OCI-LY7 (cell line): ENCODE data around the gene NCOA3. TPM values are rescaled to one million over a fixed set of nuclear protein-coding genes. Genes with fewer than 3 reads are reported as not detected.

Experiments
- BruUV-seq: library from RNA; stranded (reverse); fragments of 400-500 nt; replicated peaks from 2 replicates; lab custom pipeline; 2021; lab: Mats Ljungman, UMichigan
- CTCF ChIA-PET: fragments of 300-600 bp; sonication (Branson Sonifier 250); formaldehyde crosslinking; loops from one replicate; lab custom pipeline; 2022; ENCODE audit warnings: antibody characterized with exemption; ENCODE audit not compliant: unreplicated experiment; lab: Charles Lee
- POLR2A ChIA-PET: fragments of 300-600 bp; sonication (Branson Sonifier 250); formaldehyde crosslinking; loops from one replicate; lab custom pipeline; 2022; ENCODE audit warnings: antibody characterized with exemption; lab: Charles Lee
- DNase-seq: peaks from one replicate; pipeline ENCODE4 v3.0.0-alpha.2; 2015; ENCODE audit warnings: low spot score
- H2AFZ ChIP-seq: fragments of 200-600 bp; sonication (generic), shearing (Covaris generic); 2 replicates; pipeline ENCODE4 v1.6.1; 2014; ENCODE audit warnings: mild to moderate bottlenecking, antibody characterized with exemption, low read length, moderate library complexity
- H3K27ac ChIP-seq: fragments of 200-600 bp; sonication (generic); 2 replicates; pipeline ENCODE4 v1.5.1; 2014; ENCODE audit warnings: mixed run types, low read depth, mild to moderate bottlenecking, moderate library complexity, low read length, inconsistent platforms; ENCODE audit not compliant: poor library complexity, severe bottlenecking
- H3K36me3 ChIP-seq: fragments of 200-600 bp; sonication (generic); 2 replicates; pipeline ENCODE4 v1.6.1; 2014; ENCODE audit warnings: mild to moderate bottlenecking, antibody characterized with exemption, low read length, moderate library complexity, mixed read lengths; ENCODE audit not compliant: insufficient read depth
- H3K4me1 ChIP-seq: fragments of 200-600 bp; sonication (generic); 2 replicates; pipeline ENCODE4 v1.5.1; 2014; ENCODE audit warnings: mild to moderate bottlenecking, low read length; ENCODE audit not compliant: insufficient read depth, poor library complexity, severe bottlenecking
- H3K4me2 ChIP-seq: fragments of 200-600 bp; sonication (generic); 2 replicates; pipeline ENCODE4 v1.6.1; 2014; ENCODE audit warnings: mild to moderate bottlenecking, low read length
- H3K4me3 ChIP-seq: fragments of 200-600 bp; sonication (generic); 2 replicates; pipeline ENCODE4 v1.5.1; 2014; ENCODE audit warnings: mild to moderate bottlenecking, low read depth, low read length; ENCODE audit not compliant: poor library complexity, severe bottlenecking
- H3K79me2 ChIP-seq: fragments of 200-600 bp; sonication (generic); 2 replicates; pipeline ENCODE4 v1.6.1; 2016; ENCODE audit warnings: low read depth, mild to moderate bottlenecking, low read length, moderate library complexity, mixed read lengths; ENCODE audit not compliant: insufficient read depth
- H3K9me2 ChIP-seq: fragments of 200-600 bp; sonication (generic); 2 replicates; pipeline ENCODE4 v1.6.1; 2016; ENCODE audit warnings: mild to moderate bottlenecking, low read length, mixed read lengths; ENCODE audit not compliant: insufficient read depth
- H3K9me3 ChIP-seq: fragments of 200-600 bp; sonication (generic); 2 replicates; pipeline ENCODE4 v1.6.1; 2014; ENCODE audit warnings: mild to moderate bottlenecking, mixed run types, low read length, mixed read lengths
- H4K20me1 ChIP-seq: fragments of 200-600 bp; sonication (generic); 2 replicates; pipeline ENCODE4 v1.6.1; 2014; ENCODE audit warnings: mild to moderate bottlenecking, antibody characterized with exemption, low read length, moderate library complexity, mixed read lengths; ENCODE audit not compliant: insufficient read depth
- CTCF ChIP-seq: fragments of 200-600 bp; sonication (generic); conservative IDR thresholded peaks from 2 replicates; pipeline ENCODE4 v1.5.1; 2014; ENCODE audit warnings: mild to moderate bottlenecking, antibody characterized with exemption, low read length, moderate library complexity, mixed read lengths
- EZH2phosphoT487 ChIP-seq: fragments of 200-600 bp; sonication (generic); IDR thresholded peaks from 2 replicates; pipeline ENCODE4 v1.6.1; 2018; ENCODE audit warnings: low read depth, borderline replicate concordance, mild to moderate bottlenecking, mixed run types, antibody characterized with exemption, low read length, moderate library complexity, mixed read lengths
- intact Hi-C: fragments of 100-400 bp; cut with micrococcal nuclease; formaldehyde crosslinking; loops from one replicate; pipeline ENCODE4 v1.10.0; 2022; ENCODE audit not compliant: unreplicated experiment
- total RNA-seq, 2 experiments: library from RNA; depleted of rRNA in 1 of 2; stranded (reverse); fragments of >200 nt in 1 of 2; shearing (Covaris generic) in 1 of 2; gene quantifications; 2 replicates each; pipeline ENCODE4 v1.2.3, GENCODE V29; 2014 to 2022

NCOA3 gene
- total RNA-seq, 2 experiments from 2014 or later = 50.5 to 75.6 TPM

GRCh38 chr20:47529840-47530239, 28.2 kb downstream of the NCOA3 start:
- no TSS peak for BruUV-seq
- H3K9me2 ChIP-seq = no peaks in the 10 kb centered on the region
- CTCF ChIA-PET = no interaction called here
- intact Hi-C loops = no loop called here
- TF ChIP-seq CTCF = no peak
- TF ChIP-seq EZH2phosphoT487 = no peak
- POLR2A ChIA-PET = interaction anchor here (0.7 to 2.8 kb wide), 4 partner anchors 10 to 42 kb away, joined by 3 to 12 read pairs (median 4); no protein-coding TSS in a partner anchor
- no peak for DNase-seq
- no peak overlapping the region for H3K27ac ChIP-seq
- peaks cover 8% of the 10 kb centered on the region; the same call in 1 of the 2 replicates for H3K9me3 ChIP-seq
- H2AFZ ChIP-seq = no peak overlapping the region
- H3K36me3 ChIP-seq = peaks cover 60% of the 10 kb centered on the region
- H3K4me2 ChIP-seq = no peak overlapping the region
- peaks cover 85% of the 10 kb centered on the region for H3K79me2 ChIP-seq
- H4K20me1 ChIP-seq = peaks cover 7% of the 10 kb centered on the region; the same call in 1 of the 2 replicates
- peaks cover 42% of the 10 kb centered on the region for H3K4me1 ChIP-seq
- no peak overlapping the region for H3K4me3 ChIP-seq

GRCh38 chr20:47531458-47531857, 29.8 kb downstream of the NCOA3 start:
- Histone ChIP-seq H3K9me2 (no peaks in the 10 kb centered on the region), H3K36me3 (peaks cover 74% of the 10 kb centered on the region), H3K27ac (no peak overlapping the region), H3K4me2 (0 out of 2 replicates have a peak overlapping the region, but pooled peaks have one; percentile 1), H3K9me3 (peaks cover 8% of the 10 kb centered on the region; the same call in 1 of the 2 replicates), H3K4me1 (peaks cover 56% of the 10 kb centered on the region), H3K79me2 (peaks cover 100% of the 10 kb centered on the region), H2AFZ (no peak overlapping the region), H3K4me3 (no peak overlapping the region), H4K20me1 (peaks cover 12% of the 10 kb centered on the region; the same call in 1 of the 2 replicates)
- intact Hi-C loops = no loop called here
- ChIA-PET POLR2A (interaction anchor here (1.5 kb wide), 1 partner anchor 19 kb away, joined by 4 read pairs; no protein-coding TSS in a partner anchor), CTCF (no interaction called here)
- DNase-seq = no peak
- no TSS peak for BruUV-seq
- TF ChIP-seq CTCF (no peak), EZH2phosphoT487 (no peak)

GRCh38 chr20:47532002-47532401, 30.3 kb downstream of the NCOA3 start:
- Histone ChIP-seq H3K79me2 (peaks cover 100% of the 10 kb centered on the region), H3K9me2 (no peaks in the 10 kb centered on the region), H3K9me3 (peaks cover 5% of the 10 kb centered on the region; the same call in 1 of the 2 replicates), H3K4me3 (no peak overlapping the region), H3K4me2 (0 out of 2 replicates have a peak overlapping the region, but pooled peaks have one; percentile 1), H3K27ac (no peak overlapping the region), H4K20me1 (peaks cover 12% of the 10 kb centered on the region; the same call in 1 of the 2 replicates), H2AFZ (no peak overlapping the region), H3K4me1 (peaks cover 61% of the 10 kb centered on the region), H3K36me3 (peaks cover 72% of the 10 kb centered on the region)
- no TSS peak for BruUV-seq
- POLR2A ChIA-PET = interaction anchor here (0.5 to 1.5 kb wide), 3 partner anchors 13 to 91 kb away, joined by 3 to 4 read pairs (median 3); no protein-coding TSS in a partner anchor
- CTCF ChIA-PET = no interaction called here
- DNase-seq = no peak
- intact Hi-C loops = no loop called here
- no peak for TF ChIP-seq CTCF
- no peak for TF ChIP-seq EZH2phosphoT487
